ENCODE results near the gene RAB10.

GRCh38 chr2:26168785-26169184, 134.9 kb downstream of the RAB10 start:
- TF ChIP-seq EZH2phosphoT487 (IDR thresholded peaks at IDR 0.05; ENCODE audit: unreplicated experiment) (no peak), CTCF (conservative IDR thresholded peaks at IDR 0.05; ENCODE audit: low read depth in 2 of 2) (no peak), EZH2 (IDR thresholded peaks at IDR 0.05; ENCODE audit: low read depth, unreplicated experiment) (no peak), ETS1 (IDR thresholded peaks at IDR 0.05) (no peak), POLR2AphosphoS5 (IDR thresholded peaks at IDR 0.05; ENCODE audit: low read depth) (no peak), JUNB (IDR thresholded peaks at IDR 0.05; ENCODE audit: unreplicated experiment) (no peak), CREB1 (CRISPR knock-in tag; IDR thresholded peaks at IDR 0.05; ENCODE audit: low read depth) (no peak), REST (IDR thresholded peaks at IDR 0.05; ENCODE audit: unreplicated experiment) (no peak), NANOG (IDR thresholded peaks at IDR 0.05; ENCODE audit: borderline replicate concordance) (no peak), STAT1 (IDR thresholded peaks at IDR 0.05; ENCODE audit: unreplicated experiment) (no peak), ZNF114 (CRISPR knock-in tag; IDR thresholded peaks at IDR 0.05) (no peak)

Measured in GM23338 (cell line).